HG03354 (cell line): Measurements from ENCODE around the gene TMEM204.

Experiments used
- ATAC-seq: cut with Tn5 transposase; IDR thresholded peaks from one replicate; pipeline ENCODE4 v1.9.1; 2021; ENCODE audit warnings: mild to moderate bottlenecking; ENCODE audit not compliant: unreplicated experiment, poor library complexity, severe bottlenecking

Gene TMEM204

GRCh38 chr16:1535391-1536291 lies 2.2 kb downstream of the TMEM204 start:
- ATAC-seq, result no peak

GRCh38 chr16:1536601-1537000 lies 3.1 kb downstream of the TMEM204 start:
- no peak for ATAC-seq

GRCh38 chr16:1537138-1537577 lies 3.7 kb downstream of the TMEM204 start:
- ATAC-seq, result no peak

GRCh38 chr16:1537763-1538289 lies 4.4 kb downstream of the TMEM204 start:
- ATAC-seq, result no peak

GRCh38 chr16:1538804-1539520 lies 5.5 kb downstream of the TMEM204 start:
- no peak for ATAC-seq

GRCh38 chr16:1539720-1540555 lies 6.5 kb downstream of the TMEM204 start:
- no peak for ATAC-seq

- no peak for ATAC-seq
Measured at GRCh38 chr16:1540556-1540855, 7.0 kb downstream of the TMEM204 start.

GRCh38 chr16:1541293-1542165 lies 8.1 kb downstream of the TMEM204 start:
- ATAC-seq, result no peak

- no peak for ATAC-seq
Measured at GRCh38 chr16:1542166-1542500, 8.7 kb downstream of the TMEM204 start.

- ATAC-seq, result no peak
Measured at GRCh38 chr16:1542533-1542932, 9.1 kb downstream of the TMEM204 start.

GRCh38 chr16:1543085-1543896 lies 9.8 kb downstream of the TMEM204 start:
- no peak for ATAC-seq

GRCh38 chr16:1545044-1546040 lies 11.9 kb downstream of the TMEM204 start:
- no peak for ATAC-seq

- no peak for ATAC-seq
Measured at GRCh38 chr16:1546430-1546829, 13.0 kb downstream of the TMEM204 start.

GRCh38 chr16:1548233-1548632 lies 14.8 kb downstream of the TMEM204 start:
- ATAC-seq, result no peak

- ATAC-seq, result no peak
Measured at GRCh38 chr16:1548727-1549126, 15.3 kb downstream of the TMEM204 start.

- ATAC-seq, result no peak
Measured at GRCh38 chr16:1550069-1550468, 16.6 kb downstream of the TMEM204 start.

GRCh38 chr16:1550696-1551095 lies 17.2 kb downstream of the TMEM204 start:
- no peak for ATAC-seq
